ENCODE data around the gene APEH.
"Not testable (repeated sequence)": the region's sequence is repeated elsewhere in the genome, so short reads cannot be mapped to it uniquely, and the experiment has no call there.

APEH gene

DNA sequence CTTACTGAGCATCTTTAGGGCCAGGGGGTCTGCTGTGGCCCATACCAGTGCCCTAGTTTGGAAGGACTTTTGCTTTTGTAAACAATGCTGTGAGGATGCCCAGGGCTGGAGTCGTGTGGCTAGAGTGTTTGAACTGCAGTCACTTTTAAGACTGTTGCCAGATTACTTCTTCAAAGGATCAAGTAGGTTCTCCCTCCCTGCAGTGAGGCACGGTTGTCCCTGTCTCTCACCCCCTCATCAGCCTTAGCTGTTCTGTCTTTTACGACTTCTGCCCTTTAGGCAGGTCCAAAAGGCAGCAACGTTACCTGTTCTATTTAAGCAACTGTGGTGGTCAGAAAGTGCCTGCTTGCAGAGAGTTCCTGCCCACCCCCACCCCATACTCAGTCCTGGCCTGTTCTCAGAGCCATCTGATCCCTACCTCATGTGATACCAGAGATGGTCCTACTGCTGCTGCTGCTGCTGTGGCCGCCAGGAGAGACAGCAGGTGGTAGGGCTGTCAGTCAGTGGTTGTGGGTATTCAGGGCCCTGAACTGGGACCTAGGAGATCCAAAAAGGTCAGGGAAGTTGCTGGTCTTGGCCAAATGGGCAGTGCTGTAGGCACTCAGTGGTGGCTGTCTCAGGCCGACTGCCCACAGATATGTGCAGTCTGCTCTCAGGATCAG lies 20.4 kb downstream of the APEH start:
- not testable (repeated sequence) for DNase-seq

DNA sequence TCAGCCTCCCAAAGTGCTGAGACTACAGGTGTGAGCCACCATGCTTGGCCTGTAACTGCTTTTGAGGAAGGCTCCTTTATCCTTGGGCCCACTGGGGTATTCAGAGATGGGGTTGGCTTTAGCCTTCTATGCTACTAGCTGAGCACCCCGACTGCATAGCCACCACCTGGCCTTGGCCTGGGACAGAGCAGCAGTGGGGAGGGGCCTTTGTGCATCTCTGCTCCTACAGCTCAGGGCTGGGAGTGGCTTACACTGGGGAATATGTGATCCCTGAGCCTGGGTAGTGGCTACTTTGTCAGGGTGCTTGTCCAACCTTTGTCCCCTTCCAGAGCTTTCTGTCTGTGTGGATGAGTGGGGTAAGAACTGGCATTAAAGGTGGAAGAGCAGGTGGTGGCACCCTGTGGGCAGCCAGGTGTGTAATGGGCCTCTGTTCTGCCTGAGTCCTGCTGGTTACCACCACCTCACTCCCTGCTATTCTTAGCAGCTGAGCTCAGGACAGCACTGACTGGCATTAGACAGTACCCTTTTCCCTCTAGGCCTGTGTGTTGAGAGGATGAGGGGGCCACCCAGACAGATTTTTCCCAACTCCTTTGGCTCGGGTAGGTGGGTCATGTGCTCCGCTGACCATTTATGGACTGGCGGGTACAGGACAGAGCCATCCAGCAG lies 21.3 kb downstream of the APEH start:
- not testable (repeated sequence) for DNase-seq

DNA sequence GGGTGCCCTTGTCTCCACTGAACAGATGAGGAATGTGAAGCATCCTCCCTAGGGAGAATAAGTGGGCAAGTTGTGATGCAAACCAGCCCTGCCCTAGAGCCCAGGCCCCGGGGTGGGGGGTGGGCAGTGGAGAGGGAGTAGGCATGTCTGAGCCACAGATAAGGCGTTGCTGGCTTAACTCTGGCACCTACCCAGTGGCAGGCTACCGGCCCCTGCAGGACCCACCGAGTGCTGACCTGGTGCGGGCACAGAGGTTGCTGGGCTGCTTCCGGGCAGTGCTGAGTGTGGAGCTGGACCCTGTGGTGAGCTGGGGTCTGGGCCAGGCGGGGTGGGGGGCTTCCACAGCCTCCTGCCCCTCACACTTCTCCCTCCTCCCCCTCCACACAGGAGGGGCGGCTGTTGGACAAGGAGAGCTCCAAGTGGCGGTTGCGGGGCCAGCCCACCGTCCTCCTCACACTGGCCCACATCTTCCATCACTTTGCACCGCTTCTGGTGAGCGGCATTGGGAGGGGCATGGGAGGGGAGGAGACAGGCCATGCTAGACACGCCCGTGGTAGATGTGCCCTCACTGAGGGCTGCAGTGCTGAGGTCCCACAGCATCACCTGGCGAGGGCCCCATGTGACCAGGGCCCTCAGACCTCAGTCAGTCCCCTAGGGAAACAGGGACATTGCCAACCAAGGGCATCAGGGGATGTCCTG lies 25.3 kb downstream of the APEH start:
- no peak for DNase-seq

DNA sequence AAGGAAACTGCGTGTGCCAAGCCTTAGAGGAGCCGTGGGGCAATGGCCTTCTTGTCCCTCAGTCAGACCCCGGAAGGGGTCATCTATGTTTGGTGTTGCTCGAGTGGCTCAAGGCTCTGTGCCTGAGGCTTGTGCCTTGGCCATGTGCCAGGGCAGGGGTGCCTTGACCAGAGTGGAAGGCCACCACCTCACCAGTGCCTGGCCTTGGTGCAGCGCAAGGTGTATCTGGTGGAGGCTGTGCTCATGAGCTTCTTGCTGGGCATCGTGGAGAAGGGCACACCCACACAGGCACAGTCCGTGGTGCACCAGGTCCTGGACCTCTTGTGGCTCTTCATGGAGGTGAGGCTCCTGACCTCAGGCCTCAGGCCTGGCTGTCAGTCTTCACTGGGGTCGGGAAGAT lies 25.9 kb downstream of the APEH start:
- no peak for DNase-seq

DNA sequence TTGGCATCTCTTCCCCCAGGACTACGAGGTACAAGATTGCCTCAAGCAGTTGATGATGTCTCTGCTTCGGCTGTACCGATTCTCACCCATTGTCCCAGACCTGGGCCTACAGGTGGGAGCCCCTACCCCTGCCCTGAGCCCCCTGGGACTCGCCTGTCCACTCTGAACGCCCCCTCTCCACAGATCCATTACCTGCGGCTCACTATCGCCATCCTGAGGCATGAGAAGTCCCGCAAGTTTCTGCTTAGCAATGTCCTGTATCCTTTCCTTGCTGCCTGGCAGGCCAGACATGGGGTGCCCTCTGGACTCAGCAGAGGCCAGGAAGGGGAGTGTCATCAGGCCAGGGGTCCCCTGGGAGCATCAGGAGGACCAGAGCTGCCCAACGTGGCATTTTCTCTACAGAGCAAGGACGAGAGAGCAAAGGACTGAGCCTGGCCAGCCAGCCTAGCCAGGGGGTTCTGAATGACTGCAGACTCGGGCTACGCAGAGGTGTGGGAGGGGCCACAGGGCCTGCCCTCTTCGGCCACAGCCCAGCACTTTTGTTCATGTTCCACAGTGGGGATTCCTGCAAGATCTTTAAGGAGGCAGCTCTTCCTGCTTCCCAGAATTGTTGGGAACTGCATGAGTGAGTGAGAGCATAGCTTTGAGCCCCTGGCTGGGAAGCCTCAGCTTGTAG lies 26.4 kb downstream of the APEH start:
- no peak for DNase-seq

DNA sequence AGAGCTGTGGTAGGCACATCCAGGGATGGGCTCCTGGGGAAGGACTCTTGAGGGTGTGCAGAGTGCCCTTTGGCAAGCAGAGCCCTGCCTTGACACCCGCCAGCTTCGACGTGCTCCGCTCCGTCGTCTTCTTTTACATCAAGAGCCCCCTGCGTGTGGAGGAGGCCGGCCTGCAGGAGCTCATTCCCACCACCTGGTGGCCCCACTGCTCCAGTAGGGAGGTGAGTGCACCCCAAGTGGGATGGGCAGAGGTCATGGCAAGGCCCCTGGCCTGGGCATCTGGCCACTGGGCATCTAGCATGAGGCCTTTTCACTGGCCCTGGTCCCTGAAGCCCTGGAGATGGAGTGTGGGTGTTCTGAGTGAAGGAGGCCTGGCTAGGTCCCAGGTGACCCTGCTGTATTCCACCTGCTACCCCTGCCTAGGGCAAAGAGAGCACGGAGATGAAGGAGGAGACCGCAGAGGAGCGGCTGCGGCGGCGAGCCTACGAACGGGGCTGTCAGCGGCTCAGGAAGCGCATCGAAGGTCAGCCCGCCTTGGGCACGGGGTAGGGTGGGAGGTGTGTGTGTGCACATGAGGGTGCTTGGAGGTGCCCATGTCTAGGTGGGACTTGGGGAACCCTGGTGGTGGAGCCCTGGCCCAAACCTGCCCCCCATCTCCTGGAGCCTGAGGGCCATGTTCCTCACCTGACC lies 27.4 kb downstream of the APEH start:
- DNase-seq: no peak

DNA sequence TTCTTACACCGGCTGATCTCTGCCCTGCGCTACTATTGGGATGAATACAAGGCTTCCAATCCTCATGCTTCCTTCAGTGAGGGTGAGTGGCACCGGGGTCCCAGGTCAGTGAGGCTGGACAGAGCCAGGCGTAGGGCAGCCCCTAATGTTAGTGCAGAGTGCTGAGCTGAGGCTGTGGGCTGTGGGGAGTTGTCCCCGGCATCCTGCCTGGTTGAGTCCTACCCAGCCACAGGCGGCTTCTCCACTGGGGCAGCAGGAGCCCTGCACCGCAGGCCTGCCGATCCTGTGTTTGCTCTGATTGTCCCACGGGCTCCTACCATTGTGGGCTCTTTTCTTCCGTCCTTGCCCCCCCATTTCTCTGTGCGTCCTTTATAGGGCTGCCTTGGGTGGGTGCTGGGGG lies 28.5 kb downstream of the APEH start:
- no peak for DNase-seq

DNA sequence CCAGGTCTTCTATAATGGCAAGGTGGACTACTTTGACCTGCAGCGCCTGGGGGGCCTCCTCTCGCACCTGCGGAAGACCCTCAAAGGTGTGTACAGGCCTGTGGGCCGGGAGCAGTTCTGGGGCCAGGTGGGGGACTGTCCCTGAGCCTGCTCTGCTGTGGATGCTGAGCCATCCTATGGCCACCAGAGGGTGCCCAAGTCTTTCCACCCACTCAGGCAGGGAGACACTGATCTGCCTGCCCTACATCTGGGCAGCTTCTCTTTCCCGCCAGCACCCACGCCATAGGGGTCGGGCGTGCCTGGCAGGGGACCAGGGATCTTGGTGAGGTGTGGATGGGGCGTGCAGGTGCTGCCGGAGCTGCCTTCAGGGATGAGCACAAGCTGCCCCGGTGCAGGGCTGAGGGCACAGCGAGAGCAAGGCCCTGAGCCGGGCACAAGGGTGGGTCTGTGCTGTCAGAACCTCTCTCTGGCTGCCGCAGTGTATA lies 29.3 kb downstream of the APEH start:
- peak; percentile 66 for DNase-seq

DNA sequence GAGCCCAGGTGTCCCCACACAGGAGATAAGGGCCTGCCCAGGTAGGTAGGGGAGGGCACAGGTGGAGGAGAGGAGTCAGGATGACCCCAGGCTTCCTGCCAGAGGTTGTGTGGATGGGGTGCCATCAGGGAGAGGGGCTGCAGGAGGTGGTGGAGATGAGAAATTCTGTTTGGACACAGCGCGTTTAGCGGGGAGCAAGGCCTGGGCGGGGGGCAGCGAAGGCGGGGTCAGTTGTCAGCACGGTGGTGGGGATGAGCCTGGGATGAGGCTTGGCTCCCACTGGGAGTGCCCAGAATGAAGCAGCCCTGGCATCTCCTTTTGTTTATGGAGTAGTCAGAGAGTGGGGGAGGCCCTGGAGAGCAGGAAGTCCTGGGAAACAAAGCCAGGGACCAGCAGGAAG lies 29.8 kb downstream of the APEH start:
- no peak for DNase-seq

DNA sequence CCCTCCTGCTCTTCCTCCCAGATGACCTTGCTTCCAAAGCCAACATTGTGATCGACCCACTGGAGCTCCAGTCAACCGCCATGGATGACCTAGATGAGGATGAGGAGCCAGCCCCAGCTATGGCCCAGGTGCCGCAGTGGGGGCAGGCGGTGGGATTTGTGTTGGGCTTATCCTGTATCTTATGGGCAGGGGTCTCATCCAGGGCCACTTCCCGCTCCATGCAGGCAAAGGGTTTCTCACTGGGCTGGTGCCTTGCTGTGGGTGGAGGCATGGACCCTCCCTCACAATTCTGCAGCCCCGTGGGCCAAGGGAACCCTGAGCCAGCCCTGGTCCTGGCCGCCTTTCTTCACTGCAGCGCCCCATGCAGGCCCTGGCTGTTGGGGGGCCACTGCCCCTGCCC lies 30.5 kb downstream of the APEH start:
- no peak for DNase-seq

DNA sequence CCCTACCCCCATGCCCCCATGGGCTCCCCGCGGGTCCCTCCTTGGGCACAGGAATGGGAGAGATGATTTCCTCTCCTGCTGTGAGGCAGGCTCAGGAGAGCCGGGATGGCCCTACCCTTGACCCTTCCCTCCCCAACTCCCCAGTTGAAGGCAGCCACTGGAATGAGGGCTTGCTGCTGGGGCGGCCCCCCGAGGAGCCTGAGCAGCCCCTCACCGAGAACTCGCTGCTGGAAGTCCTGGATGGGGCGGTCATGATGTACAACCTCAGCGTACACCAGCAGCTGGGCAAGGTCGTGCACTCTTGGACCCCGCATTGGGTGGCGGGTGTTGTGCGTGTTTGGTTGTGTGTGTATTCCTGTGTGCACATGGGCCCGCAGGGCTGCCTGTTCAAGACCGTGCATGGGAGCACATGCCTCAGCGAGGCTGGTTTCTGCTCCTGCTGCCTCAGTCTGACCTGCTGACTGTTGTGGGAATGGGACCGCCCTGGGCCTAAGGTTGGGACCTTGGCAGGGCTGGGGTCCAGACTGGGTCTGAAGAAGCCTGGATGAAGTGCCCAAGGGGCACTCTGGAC lies 31.3 kb downstream of the APEH start:
- no peak for DNase-seq

DNA sequence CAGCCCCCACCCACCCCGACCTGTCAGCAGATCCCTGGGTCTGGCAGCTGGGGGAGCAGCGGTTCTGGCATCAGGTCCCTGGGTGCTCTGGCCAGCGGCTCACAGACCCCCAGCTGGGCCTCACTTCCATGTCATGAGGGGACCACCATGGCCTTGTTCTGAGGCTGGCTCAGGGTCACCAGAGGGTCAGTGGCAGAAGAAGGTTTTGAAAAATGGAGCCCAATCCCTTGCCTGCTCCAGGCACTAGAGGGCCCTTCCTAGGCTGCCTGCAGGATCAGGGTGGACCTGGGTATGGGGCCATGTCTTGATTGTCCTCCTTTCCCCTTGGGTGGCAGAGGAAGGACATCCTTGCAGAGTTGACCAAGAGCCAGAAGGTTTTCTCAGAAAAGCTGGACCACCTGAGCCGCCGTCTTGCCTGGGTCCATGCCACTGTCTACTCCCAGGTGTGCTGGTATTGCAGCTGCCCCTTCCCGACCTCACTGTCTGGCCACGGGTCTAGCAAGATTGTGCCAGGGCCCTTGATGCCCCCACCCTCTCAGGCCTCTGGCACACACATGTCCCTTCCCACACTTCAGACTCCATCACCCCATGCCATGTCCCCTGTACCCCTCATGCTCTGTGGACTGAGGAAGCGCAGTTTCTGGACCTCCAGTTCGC lies 32.4 kb downstream of the APEH start:
- no peak for DNase-seq

DNA sequence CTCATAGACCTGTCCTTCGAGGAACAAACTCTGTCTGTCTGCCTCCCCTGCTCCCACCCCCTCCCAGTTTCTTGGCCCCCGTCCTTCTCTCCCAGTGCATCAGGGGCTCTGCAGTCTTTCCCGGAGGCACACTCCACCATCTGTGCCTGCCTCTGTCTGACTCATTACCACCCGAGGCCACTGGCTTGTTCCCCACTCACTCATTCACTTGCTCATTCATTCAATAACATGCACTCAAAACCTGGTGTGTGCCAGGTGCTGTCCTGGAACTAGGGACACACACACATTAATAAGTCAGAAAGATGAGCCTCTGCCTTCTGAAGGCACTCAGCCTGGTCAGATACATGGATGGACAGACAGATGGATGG lies 32.9 kb downstream of the APEH start:
- DNase-seq: no peak

DNA sequence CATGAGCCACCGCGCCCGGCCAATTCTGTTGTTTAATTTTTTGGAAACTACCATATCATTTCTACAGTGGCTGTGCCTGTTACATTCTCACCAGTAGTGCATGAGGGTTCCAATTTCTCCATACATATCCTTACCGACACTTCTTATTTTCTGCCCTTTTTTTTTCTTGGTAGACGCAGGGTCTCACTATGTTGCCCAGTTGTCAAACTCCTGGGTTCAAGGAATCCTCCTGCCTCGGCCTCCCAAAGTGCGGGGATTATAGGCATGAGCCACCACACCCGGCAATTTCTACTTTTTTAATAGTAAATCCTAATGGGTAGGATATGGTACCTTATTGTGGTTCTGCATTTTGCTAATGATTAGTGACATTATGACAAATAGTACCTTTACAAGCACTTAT lies 35.7 kb downstream of the APEH start:
- DNase-seq: no peak

DNA sequence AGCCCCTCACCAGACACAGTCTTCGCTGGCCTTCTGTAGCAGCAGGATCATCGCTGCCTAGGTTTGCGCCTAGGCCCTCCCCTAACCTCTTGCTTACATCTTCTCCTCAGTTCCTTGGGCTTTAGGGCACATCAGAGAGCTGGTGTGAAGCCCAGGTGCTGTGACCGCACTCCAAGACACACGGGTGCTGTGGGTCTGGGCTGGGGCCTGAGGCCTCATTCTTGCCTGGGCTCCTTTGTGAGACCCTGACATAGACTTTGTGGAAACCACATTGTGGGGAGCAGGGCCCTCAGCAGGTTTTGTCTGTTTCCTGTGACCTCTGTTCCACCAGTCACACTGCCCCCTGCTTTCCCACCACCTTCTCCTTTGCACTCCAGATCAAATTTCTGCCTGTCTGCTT lies 37.3 kb downstream of the APEH start:
- no peak for DNase-seq

DNA sequence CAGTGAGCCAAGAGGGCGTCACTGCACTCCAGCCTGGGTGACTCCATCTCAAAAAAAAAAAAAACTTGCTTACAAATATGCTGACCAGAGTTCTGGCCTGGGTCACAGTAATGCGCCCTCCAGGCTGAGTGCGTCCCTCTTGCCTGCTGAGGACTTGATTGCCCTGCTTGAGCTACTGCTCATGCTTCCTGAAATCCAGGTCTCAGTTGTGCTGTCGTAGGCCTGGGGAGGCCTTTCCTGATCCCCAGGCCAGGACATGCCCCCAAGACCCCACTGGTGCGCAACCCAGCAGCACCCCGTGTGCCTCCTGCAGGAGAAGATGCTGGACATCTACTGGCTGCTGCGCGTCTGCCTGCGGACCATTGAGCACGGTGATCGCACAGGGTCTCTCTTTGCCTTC lies 38.0 kb downstream of the APEH start:
- no peak for DNase-seq

DNA sequence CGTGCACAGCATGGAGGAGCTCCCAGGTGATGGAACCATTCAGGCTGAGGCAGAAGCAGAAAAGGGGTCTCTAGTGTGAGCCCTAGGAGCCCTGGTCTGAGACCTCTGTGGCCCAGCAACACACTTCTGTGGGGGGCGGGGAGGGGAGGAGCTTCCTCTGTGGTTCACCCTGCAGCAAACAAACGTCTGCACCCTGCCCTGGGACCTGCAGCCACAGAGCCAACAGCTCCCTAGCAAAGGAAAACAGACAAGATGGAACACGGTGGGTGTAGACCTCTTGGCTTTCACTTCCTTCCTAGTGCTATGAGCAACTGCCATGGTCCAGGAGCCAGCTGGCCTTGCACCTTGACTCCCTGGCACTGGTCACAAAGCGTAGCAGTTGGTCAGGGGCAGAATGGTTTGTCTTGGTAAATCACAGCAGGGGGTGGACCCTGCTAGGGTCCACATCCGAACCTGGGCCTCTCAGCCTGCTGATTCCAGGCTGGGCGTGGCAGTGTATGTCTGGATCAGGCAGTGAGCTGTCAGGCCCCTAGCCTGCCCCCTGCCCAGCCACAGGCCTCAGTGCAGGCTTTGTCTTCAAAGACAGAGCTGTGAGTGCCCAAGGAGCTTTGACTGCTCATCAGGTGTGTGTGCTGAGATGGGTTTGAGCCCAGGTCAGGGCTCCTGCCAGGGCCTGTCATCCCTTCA lies 38.6 kb downstream of the APEH start:
- DNase-seq: no peak

DNA sequence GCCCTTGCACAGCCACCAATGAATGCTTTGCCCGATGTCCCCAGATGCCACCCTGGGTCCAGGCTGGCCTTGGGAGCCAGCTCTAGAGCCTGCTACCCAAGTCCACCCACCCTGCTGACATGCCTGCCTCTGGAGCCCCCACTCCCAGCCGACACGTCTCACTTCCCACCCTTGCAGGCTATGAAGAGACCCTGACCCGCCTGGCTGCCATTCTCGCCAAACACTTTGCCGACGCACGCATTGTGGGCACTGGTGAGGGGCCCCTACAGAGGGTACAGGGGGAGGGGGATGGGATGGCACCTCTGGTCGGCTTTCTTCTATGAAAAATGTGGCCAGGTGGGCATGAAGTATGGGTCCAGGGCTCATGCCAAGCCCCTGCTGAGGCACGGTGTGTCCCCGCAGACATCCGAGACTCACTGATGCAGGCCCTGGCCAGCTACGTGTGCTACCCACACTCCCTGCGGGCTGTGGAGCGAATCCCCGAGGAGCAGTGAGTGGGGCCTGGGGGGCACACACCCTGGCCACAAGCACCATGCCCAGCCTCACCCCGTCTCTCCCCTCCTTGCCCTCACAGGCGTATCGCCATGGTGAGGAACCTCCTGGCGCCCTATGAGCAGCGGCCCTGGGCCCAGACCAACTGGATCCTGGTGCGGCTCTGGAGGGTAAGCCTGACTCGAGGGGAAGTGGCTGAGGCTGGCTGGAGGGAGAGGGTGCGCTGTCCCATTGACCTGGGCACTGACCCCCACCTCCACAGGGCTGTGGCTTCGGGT lies 39.4 kb downstream of the APEH start:
- no peak for DNase-seq

DNA sequence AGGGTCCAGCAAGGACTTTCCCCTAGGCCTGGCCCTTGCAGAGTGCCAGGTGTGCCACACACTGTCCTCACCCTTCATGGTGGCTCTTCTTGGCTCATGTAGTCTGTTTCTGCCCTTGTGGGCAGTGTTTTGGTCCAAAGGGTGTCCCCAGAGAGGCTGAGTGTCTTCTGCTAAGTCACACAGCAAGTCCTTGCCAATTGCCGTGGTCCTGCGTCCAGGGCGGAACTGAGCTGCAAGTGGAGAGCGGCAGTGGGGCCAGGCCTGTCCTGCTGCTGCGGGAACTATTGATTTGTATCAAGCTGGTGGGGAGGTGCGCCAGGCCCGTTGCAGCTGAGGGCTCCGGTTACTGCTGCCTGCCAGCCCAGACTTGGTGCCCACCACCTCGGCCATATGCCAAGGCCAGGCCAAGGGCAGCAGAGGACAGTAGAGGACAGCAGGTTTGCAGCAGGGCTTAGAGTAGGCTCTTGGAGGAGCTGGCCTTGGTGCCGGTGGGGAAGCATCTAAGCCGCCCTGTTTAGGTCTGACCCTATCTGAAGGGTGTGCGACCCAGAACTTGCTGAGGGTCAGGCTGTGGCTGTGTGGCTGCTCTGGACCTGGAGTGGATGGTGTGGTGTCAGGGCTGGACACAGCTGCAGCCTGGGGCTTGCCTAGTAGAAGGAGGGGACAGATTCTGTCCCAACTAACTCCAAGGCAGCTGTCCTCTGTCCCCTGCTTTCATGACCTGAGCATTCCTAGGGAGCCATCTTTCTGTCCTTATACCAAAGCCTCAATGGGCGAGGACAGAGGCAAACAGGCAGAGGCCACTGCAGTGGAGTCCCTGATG lies 40.8 kb downstream of the APEH start:
- no peak for DNase-seq

DNA sequence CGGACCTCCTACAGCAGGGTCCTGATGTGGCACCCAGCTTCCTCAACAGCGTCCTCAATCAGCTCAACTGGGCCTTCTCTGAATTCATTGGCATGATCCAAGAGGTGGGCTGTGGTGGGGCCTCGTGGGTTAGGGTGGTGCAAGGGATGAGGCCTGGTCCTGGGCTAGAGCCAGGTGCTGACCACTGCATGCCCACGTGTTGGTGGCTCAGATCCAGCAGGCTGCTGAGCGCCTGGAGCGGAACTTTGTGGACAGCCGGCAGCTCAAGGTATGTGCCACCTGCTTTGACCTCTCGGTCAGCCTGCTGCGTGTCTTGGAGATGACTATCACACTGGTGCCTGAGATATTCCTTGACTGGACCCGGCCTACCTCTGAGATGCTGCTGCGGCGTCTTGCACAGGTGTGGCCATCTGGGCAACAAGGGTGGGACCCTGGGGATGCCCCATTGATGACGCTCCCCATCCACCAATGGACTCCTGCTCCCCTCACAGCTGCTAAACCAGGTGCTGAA lies 41.5 kb downstream of the APEH start:
- no peak for DNase-seq
